ENCODE results near the gene DENND4A. TPM values are rescaled to one million over a fixed set of nuclear protein-coding genes. Genes with fewer than 3 reads are reported as not detected.

The DENND4A gene
- total RNA-seq, 2 donors from 2014 or later: 25.6 to 57.7 TPM

- Histone ChIP-seq H3K4me3 (peak overlapping the region; percentile 88), H3K4me1 (ENCODE audit: control insufficient read depth in 1 of 2, low read depth in 2 of 2) (peaks cover 30 to 35% of the 10 kb centered on the region in 2 donors), H3K27me3 (replicated peaks; ENCODE audit: insufficient read depth) (no peaks in the 10 kb centered on the region), H3K36me3 (no peaks in the 10 kb centered on the region), H3K27ac (peak overlapping the region; percentile 84 to 85), H3K9me3 (no peaks in the 10 kb centered on the region)
- ATAC-seq (ENCODE audit: insufficient number of reproducible peaks, low FRiP score, low read depth) (no peak), DNase-seq (ENCODE audit: low spot score) (peak; percentile 11)
- no peak for TF ChIP-seq CTCF (IDR thresholded peaks at IDR 0.05)
Observed at GRCh38 chr15:65791335-65792137, 557 bp downstream of the DENND4A start.

- Histone ChIP-seq H3K27ac (peak overlapping the region; percentile 84 to 85), H3K9me3 (no peaks in the 10 kb centered on the region), H3K4me1 (ENCODE audit: control insufficient read depth in 1 of 2, low read depth in 2 of 2) (peaks cover 30 to 35% of the 10 kb centered on the region in 2 donors), H3K4me3 (peak overlapping the region; percentile 88), H3K27me3 (replicated peaks; ENCODE audit: insufficient read depth) (no peaks in the 10 kb centered on the region), H3K36me3 (no peaks in the 10 kb centered on the region)
- DNase-seq (ENCODE audit: low spot score) (no peak), ATAC-seq (ENCODE audit: insufficient number of reproducible peaks, low FRiP score, low read depth) (no peak)
- no peak for TF ChIP-seq CTCF (IDR thresholded peaks at IDR 0.05)
Observed at GRCh38 chr15:65790694-65791334, 1.3 kb downstream of the DENND4A start.

GRCh38 chr15:65789759-65790425, 2.2 kb downstream of the DENND4A start:
- Histone ChIP-seq H3K4me1 (ENCODE audit: control insufficient read depth in 1 of 2, low read depth in 2 of 2) (peaks cover 30 to 35% of the 10 kb centered on the region in 2 donors), H3K36me3 (no peaks in the 10 kb centered on the region), H3K27ac (no peak overlapping the region), H3K27me3 (replicated peaks; ENCODE audit: insufficient read depth) (no peaks in the 10 kb centered on the region), H3K4me3 (peak overlapping the region; percentile 88), H3K9me3 (no peaks in the 10 kb centered on the region)
- DNase-seq (ENCODE audit: low spot score) (no peak), ATAC-seq (ENCODE audit: insufficient number of reproducible peaks, low FRiP score, low read depth) (no peak)
- no peak for TF ChIP-seq CTCF (IDR thresholded peaks at IDR 0.05)

GRCh38 chr15:65789105-65789504, 3.0 kb downstream of the DENND4A start:
- H3K4me1 ChIP-seq (ENCODE audit: control insufficient read depth in 1 of 2, low read depth in 2 of 2): peaks cover 30 to 35% of the 10 kb centered on the region in 2 donors
- no peak for TF ChIP-seq CTCF (IDR thresholded peaks at IDR 0.05)
- H3K9me3 ChIP-seq: no peaks in the 10 kb centered on the region
- no peaks in the 10 kb centered on the region for H3K36me3 ChIP-seq
- no peaks in the 10 kb centered on the region for H3K27me3 ChIP-seq (replicated peaks; ENCODE audit: insufficient read depth)
- DNase-seq (ENCODE audit: low spot score) (no peak), ATAC-seq (ENCODE audit: insufficient number of reproducible peaks, low FRiP score, low read depth) (no peak)
- no peak overlapping the region for H3K27ac ChIP-seq
- no peak overlapping the region for H3K4me3 ChIP-seq

- ATAC-seq (ENCODE audit: insufficient number of reproducible peaks, low FRiP score, low read depth): no peak
- no peaks in the 10 kb centered on the region for H3K9me3 ChIP-seq
- TF ChIP-seq CTCF (IDR thresholded peaks at IDR 0.05): no peak
Observed at GRCh38 chr15:65787260-65787659, 4.8 kb downstream of the DENND4A start.

More at GRCh38 chr15:65787260-65787659, 4.8 kb downstream of the DENND4A start:
- H3K27me3 ChIP-seq (replicated peaks; ENCODE audit: insufficient read depth): no peaks in the 10 kb centered on the region
- peaks cover 24 to 28% of the 10 kb centered on the region in 2 donors for H3K4me1 ChIP-seq (ENCODE audit: control insufficient read depth in 1 of 2, low read depth in 2 of 2)
- no peaks in the 10 kb centered on the region for H3K36me3 ChIP-seq
- H3K27ac ChIP-seq: peak overlapping the region in 1 of 2 donors; percentile 20
- no peak for DNase-seq (ENCODE audit: low spot score)
- H3K4me3 ChIP-seq: no peak overlapping the region

Data from thoracic aorta (tissue), 2 donors.